HG03025 (cell line): ENCODE measurements around the gene HEATR5B.
"Not testable (repeated sequence)": the region's sequence is repeated elsewhere in the genome, so short reads cannot be mapped to it uniquely, and the experiment has no call there.

Experiments
- ATAC-seq: cut with Tn5 transposase; IDR thresholded peaks from one replicate; pipeline ENCODE4 v1.9.1; 2021; ENCODE audit warnings: mild to moderate bottlenecking, moderate library complexity; ENCODE audit not compliant: unreplicated experiment, low FRiP score

HEATR5B gene

GRCh38 chr2:37068686-37069085 is 15.5 kb downstream of the HEATR5B start:
- no peak for ATAC-seq

DNA sequence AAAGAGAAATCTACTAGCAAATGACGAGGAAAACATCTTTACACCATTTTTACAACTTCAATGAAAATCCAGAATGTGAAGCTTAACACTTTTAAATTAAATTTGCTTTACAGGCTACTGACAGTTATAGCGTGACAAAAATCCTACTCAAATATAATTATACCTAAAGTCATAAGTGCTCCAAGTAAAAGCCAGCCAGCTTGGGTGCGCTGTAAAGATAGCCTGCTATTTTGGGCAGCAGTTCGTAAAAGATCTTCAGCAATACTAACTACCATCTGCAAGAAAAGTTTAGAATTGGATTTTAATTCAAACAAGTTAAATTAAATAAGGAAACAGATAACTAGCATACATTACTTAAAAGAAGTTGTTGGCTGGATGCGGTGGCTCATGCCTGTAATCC is 22.4 kb downstream of the HEATR5B start:
- ATAC-seq = no peak

DNA sequence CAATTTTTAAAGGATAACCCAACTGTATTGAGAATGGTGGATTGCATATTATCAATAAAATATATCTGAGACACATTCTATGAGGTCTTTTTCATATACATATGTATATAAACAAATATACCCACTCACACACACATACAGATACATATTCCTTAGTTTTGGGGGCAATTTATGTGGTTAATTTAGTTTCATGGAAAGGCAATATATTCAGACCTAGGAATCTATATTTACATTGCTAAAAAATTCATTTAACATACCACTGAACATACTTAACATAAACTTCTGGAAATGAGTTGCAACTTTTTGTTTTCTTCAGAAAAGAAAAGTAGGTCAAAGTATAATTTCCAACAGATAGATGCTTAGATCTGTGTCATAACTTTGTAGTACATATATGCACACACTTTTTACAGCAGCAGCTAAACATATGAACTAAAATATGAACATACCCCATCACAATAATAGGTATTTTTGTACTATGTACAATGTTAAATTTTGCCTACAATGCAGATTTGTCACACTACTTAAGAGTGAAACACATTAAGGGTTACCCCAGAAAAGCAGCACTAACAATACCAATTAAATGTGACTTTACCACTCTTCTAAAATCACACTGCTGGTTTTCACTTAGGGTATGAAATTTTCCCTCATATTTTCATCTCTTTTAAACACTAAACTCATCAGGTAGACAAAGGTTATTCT is 23.0 kb downstream of the HEATR5B start:
- no peak for ATAC-seq

- ATAC-seq = no peak
These were observed 23.7 kb downstream of the HEATR5B start for GRCh38 chr2:37060446-37060845.

DNA sequence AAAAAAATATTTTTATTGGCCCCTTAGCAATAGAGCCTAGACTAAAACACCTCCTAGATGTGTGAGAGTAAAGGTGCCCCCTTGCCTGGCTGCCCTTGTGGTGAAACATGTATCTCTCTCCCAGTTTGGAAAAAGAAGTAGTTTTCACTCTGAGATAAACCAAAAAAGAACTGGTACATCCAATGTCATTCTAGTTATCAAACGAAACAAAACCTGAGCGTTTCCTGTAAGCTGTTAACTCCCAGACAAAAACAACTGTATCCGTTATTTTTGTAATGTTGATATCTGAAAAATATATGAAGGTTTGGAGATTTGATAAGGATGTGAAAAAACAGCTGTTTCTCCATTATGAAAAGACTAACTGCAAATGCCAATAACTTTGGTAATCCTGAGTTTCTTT is 24.3 kb downstream of the HEATR5B start:
- no peak for ATAC-seq

DNA sequence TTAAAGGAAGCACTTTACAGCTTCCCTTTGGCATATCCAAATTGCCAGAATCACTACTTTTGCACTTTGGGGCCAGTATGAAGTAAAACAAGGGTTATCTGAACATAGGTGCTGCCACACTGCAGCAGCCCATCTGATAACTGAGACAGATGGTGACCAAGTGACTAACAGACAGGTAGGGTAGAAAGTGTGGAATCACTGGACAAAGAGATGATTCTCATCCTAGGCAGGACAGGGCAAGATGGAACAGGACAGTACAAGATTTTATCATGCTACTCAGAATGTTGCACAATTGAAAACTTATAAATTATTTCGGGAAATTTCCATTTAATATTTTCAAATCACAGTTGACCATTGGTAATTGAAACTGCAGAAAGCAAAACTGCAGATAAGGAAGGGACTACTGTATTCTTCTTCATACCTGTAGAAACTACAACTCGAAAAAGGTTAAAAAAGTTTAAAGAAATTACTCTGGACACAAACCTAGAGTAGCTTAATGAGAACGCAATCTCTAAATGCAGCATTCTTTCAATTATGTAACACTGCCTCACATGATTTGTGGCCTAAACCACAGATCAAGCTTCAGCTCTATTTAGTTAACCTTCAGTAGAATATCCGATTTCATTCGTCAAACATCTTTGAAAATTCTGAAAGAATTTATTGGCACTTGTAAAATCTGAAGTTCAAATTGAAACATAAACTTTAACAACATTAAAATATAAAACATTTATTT is 31.4 kb downstream of the HEATR5B start:
- ATAC-seq = no peak

- no peak for ATAC-seq
These were observed 44.6 kb downstream of the HEATR5B start for GRCh38 chr2:37039580-37039979.

DNA sequence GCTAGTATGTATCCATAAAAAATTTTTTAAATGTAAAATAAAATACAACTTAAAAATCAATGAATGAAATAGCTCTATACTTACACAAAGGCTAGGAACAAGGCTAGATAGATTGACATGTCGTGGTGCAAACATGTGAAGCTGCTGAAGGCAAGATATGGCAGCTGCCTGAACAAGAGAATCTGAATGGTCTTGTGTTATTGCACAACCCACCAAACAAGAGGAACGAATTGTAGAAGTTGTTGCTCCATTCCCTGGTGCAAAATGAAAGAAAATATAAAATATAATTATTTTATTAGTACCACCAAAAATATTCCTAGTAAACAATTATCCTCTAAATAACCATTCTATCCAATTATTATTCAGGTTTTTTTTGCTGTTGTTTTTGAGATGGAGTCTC is 46.4 kb downstream of the HEATR5B start:
- ATAC-seq = no peak

DNA sequence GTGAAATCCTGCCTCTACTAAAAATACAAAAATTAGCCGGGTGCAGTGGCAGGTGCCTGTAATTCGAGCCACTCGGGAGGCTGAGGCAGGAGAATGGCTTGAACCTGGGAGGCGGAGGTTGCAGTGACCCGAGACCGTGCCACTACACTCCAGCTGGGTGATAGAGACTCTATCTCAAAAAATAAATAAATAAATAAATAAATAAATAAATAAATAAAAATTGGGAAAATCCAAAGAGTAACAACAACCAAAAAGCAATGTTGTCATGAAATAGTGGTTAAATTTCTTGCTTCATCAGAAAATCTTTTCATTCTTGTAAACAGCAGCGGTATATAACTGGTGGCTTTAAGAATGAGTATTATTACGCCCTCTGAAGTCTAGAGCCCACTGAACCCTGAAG is 54.4 kb downstream of the HEATR5B start:
- no peak for ATAC-seq

GRCh38 chr2:37026050-37026449 is 58.1 kb downstream of the HEATR5B start:
- no peak for ATAC-seq

DNA sequence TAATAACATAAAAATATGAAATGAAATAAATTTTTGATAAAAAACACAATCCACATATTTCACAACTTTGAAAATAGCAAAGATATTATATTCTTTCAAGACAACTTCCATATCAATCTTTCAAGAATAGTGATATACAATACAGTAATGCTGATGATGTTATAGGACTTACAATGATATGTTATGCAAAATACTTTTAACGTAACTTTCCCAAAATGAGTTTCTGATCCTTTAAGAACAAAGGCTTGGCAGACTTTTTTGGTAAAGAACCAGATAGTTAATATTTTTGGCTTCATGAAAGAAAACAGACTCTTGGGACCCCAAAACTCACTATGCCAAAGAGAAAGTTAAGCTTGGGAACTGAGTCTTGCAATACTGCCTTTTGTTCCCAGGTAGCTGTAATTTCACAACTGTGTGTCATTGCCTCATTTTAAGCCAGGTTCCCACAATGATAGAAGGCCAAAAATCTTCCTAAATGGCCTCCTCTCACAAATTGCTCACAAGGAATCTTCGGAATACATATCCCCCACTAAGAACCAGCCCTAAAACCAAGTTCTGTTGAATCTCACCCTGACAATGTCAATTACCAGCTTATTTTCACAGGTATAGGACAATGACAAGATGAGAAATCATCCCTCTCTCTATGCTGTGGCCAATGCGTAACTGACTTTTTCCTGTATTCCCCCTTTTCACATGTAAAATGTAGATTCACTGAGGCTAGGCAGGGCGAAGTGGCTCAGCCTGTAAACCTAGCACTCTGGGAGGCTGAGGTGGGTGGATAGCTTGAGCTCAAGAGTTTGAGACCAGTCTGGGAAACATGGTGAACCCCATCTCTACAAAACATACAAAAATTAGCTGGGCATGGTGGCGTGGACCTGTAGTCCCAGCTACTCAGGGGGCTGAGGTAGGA is 63.0 kb downstream of the HEATR5B start:
- no peak for ATAC-seq

DNA sequence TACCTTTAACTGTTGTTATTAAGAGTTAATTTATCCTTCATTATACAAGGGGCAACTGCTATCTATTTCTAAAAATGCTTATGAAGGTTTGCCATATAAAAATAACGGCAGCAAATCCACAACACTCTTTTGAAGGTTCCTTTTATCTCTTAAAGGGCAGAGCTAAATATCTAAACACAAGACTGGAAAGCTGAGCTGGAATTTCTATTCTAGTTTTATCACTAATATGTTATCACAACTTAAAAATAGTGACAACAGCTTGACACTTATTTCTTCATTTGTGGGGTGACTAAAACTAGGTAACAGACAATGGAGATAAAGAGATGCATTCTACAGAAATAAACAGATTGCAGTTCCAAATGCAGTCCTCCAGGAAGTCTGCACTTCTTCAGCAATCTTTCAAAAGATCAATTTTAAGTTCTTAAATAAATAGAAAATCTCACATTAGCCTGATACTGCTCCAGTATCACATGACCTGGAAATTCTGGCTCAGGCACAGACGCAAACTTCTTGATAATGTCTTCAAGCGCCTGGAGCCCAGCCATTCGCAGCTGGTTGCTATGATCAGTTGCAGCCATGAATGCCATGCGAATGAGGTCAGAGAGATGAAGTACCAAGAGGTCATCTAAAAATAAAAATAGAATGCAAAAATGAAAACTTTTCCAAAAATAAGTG is 63.8 kb downstream of the HEATR5B start:
- ATAC-seq = no peak

GRCh38 chr2:37013315-37013641 is 70.9 kb downstream of the HEATR5B start:
- ATAC-seq = no peak

GRCh38 chr2:37011130-37011529 is 73.0 kb downstream of the HEATR5B start:
- no peak for ATAC-seq

DNA sequence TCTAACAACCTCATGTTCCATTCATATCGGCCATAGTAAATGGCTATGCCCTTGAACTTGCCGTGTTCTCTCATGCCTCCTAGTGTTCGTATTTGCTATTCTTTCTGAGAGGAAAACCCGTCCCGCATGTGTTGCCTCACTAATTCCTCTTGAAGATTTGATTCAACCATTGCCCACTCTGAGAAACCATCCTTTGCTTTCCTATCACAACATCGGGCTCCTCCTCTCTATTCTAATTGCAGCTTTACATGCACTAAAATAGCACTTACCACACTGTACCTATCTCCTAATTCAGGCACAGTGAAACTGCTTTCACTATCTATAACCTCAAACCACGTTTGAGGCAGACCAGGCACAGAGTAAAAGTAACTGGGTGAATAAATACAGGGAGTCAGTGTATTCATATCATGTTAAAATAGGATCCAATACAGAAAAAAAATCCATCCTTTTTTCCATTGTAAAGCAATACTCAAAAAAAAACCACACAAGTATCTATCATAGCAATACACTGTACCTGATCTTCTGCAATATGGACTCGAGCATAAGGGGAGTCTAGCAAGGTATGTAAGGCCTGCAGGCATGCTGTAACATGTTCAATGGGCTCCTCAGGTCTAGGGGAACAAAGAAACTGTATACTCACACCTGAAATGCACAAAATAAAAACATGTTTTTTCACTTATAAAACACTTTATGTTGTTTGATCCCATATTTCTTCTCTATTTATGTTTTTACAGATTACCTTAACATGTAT is 78.9 kb downstream of the HEATR5B start:
- peak; percentile 98 for ATAC-seq

GRCh38 chr2:37000988-37001556 is 83.1 kb downstream of the HEATR5B start:
- ATAC-seq = no peak

GRCh38 chr2:37000318-37000717 is 83.9 kb downstream of the HEATR5B start:
- ATAC-seq = no peak

DNA sequence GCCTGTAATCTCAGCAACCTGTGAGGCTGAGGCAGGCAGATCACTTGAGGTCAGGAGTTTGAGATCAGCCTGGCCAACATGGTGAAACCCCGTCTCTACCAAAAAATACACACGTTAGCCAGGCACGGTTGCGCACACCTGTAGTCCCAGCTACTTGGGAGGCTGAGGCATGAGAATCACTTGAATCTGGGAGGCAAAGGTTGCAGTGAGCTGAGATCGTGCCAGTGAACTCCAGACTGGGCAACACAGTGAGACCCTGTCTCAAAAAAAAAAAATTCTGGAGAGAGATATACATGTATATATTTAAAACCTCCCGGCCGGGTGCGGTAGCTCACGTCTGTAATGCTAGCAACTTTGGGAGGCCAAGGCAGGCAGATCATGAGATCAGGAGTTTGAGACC is 84.8 kb downstream of the HEATR5B start:
- not testable (repeated sequence) for ATAC-seq

- no peak for ATAC-seq
These were observed 90.1 kb downstream of the HEATR5B start for GRCh38 chr2:36993841-36994620.
